CD14-positive monocyte (primary cell): ENCODE data around the gene ZCCHC14. TPM values are rescaled to one million over a fixed set of nuclear protein-coding genes. Genes with fewer than 3 reads are reported as not detected.

ENCODE experiments used
- DNase-seq, 3 donors: peaks; one replicate each; pipeline ENCODE4 v3.0.0-alpha.2; 2011 to 2022
- H2AFZ ChIP-seq: 2 replicates; pipeline ENCODE4 v1.6.0; 2012; ENCODE audit warnings: mild to moderate bottlenecking, low read depth, low read length, inconsistent platforms; ENCODE audit not compliant: insufficient read depth, poor library complexity, severe bottlenecking
- H3K27ac ChIP-seq, 2 donors: 1 replicate in 1 of 2; 2 replicates in 1 of 2; pipeline ENCODE4 v1.5.1; 2012 to 2013; ENCODE audit warnings: low read length in 2 of 2, control low read depth in 1 of 2, inconsistent platforms in 1 of 2, low read depth in 1 of 2, mild to moderate bottlenecking in 1 of 2
- H3K27me3 ChIP-seq, 2 donors: one replicate each; pipeline versions ENCODE4 v1.6.0 to v1.6.1; 2011 to 2013; ENCODE audit warnings: low read length in 2 of 2; ENCODE audit not compliant: control insufficient read depth in 2 of 2, insufficient read depth in 2 of 2
- H3K36me3 ChIP-seq, 2 donors: replicated peaks in 1 of 2; 1 replicate in 1 of 2; 2 replicates in 1 of 2; pipeline versions ENCODE4 v1.5.1 to v1.6.1; 2012 to 2013; ENCODE audit warnings: low read length in 2 of 2, control low read depth in 1 of 2, inconsistent platforms in 1 of 2, mild to moderate bottlenecking in 1 of 2; ENCODE audit not compliant: insufficient read depth in 2 of 2, control insufficient read depth in 1 of 2
- H3K4me1 ChIP-seq, 2 donors: 1 replicate in 1 of 2; 2 replicates in 1 of 2; pipeline versions ENCODE4 v1.5.1 to v1.6.1; 2012 to 2013; ENCODE audit warnings: low read length in 2 of 2, control low read depth in 1 of 2, inconsistent platforms in 1 of 2, mild to moderate bottlenecking in 1 of 2, moderate library complexity in 1 of 2; ENCODE audit not compliant: insufficient read depth in 2 of 2, control insufficient read depth in 1 of 2
- H3K4me2 ChIP-seq: replicated peaks from 2 replicates; pipeline ENCODE3; 2012; ENCODE audit warnings: low read length, moderate library complexity, mild to moderate bottlenecking; ENCODE audit not compliant: poor library complexity, severe bottlenecking; ENCODE audit errors: extremely low read depth
- H3K4me3 ChIP-seq, 3 experiments: fragments of 200-600 bp in 1 of 3; sonication (generic) in 1 of 3; replicated peaks in 1 of 3; 1 replicate in 2 of 3; 2 replicates in 1 of 3; pipeline ENCODE4 v1.5.1; 2011 to 2013; ENCODE audit warnings: low read length in 3 of 3, mild to moderate bottlenecking in 3 of 3, control low read depth in 2 of 3, low read depth in 2 of 3, inconsistent platforms in 1 of 3, moderate library complexity in 1 of 3
- H3K79me2 ChIP-seq: 2 replicates; pipeline ENCODE4 v1.6.0; 2012; ENCODE audit warnings: mild to moderate bottlenecking, control low read depth, inconsistent platforms, low read length, moderate library complexity; ENCODE audit not compliant: insufficient read depth
- H3K9ac ChIP-seq: 2 replicates; pipeline ENCODE4 v1.6.0; 2017; ENCODE audit warnings: low read length, mild to moderate bottlenecking; ENCODE audit not compliant: insufficient read depth, poor library complexity, severe bottlenecking
- H3K9me3 ChIP-seq, 2 donors: replicated peaks in 1 of 2; 1 replicate in 1 of 2; 2 replicates in 1 of 2; pipeline versions ENCODE4 v1.5.1 to v1.6.1; 2012 to 2013; ENCODE audit warnings: low read length in 2 of 2, control low read depth in 1 of 2; ENCODE audit not compliant: control insufficient read depth in 1 of 2, insufficient read depth in 1 of 2
- H4K20me1 ChIP-seq: 2 replicates; pipeline ENCODE4 v1.6.0; 2012; ENCODE audit warnings: mild to moderate bottlenecking, low read length, control low read depth, moderate library complexity; ENCODE audit not compliant: insufficient read depth
- H3K27ac Mint-ChIP-seq, 7 donors: one replicate each; pipeline ENCODE4 v1.8.0; 2020; ENCODE audit warnings: mild to moderate bottlenecking in 7 of 7, mixed read lengths in 7 of 7, moderate library complexity in 6 of 7, inconsistent platforms in 2 of 7
- H3K27me3 Mint-ChIP-seq, 3 donors: one replicate each; pipeline ENCODE4 v1.8.0; 2021 to 2022; ENCODE audit warnings: low read depth in 3 of 3, mild to moderate bottlenecking in 3 of 3, mixed read lengths in 3 of 3, moderate library complexity in 3 of 3, inconsistent platforms in 1 of 3
- H3K36me3 Mint-ChIP-seq, 2 donors: one replicate each; pipeline ENCODE4 v1.8.0; 2020; ENCODE audit warnings: mixed read lengths in 2 of 2, inconsistent platforms in 1 of 2, mild to moderate bottlenecking in 1 of 2
- H3K4me1 Mint-ChIP-seq: one replicate; pipeline ENCODE4 v1.8.0; 2020; ENCODE audit warnings: mild to moderate bottlenecking, mixed read lengths
- H3K4me3 Mint-ChIP-seq, 2 donors: one replicate each; pipeline ENCODE4 v1.8.0; 2020; ENCODE audit warnings: mild to moderate bottlenecking in 2 of 2, mixed read lengths in 2 of 2, moderate library complexity in 1 of 2
- H3K9me3 Mint-ChIP-seq, 7 donors: one replicate each; pipeline ENCODE4 v1.8.0; 2020 to 2022; ENCODE audit warnings: mixed read lengths in 7 of 7, mild to moderate bottlenecking in 6 of 7, moderate library complexity in 6 of 7, inconsistent platforms in 2 of 7
- CTCF ChIP-seq: fragments of 200-600 bp; IDR thresholded peaks from one replicate; pipeline ENCODE4 v1.8.0; 2022; ENCODE audit warnings: antibody characterized with exemption, mild to moderate bottlenecking
- WGBS: methylation state at CpG from one replicate; pipeline ENCODE4 v1.1.5; 2013; ENCODE audit warnings: missing lambda C conversion rate; ENCODE audit not compliant: insufficient coverage; 5-methylcytosine and 5-hydroxymethylcytosine counted together
- intact Hi-C, 2 donors: fragments of 100-400 bp; cut with micrococcal nuclease; formaldehyde crosslinking; loops; one replicate each; pipeline versions ENCODE4 v1.15.0 to v1.15.1; 2023
- polyA plus RNA-seq, 3 donors: library from polyadenylated mRNA; depleted of rRNA in 1 of 3; unstranded in 2 of 3; stranded (reverse) in 1 of 3; fragments of 300-500 nt in 2 of 3; fragments of >200 nt in 1 of 3; fragmentation: Illumina TruSeq in 2 of 3; gene quantifications; 1 replicate in 2 of 3; 2 replicates in 1 of 3; pipeline ENCODE4 v1.2.3, GENCODE V29; 2012 to 2021

ZCCHC14 gene
- polyA plus RNA-seq, 3 donors, result 0.11 to 4.0 (median 0.22) TPM

- peaks cover 57 to 64% of the 10 kb centered on the region in 2 donors for H3K36me3 Mint-ChIP-seq
- Histone ChIP-seq H2AFZ (no peak overlapping the region), H3K36me3 (peaks cover 4 to 17% of the 10 kb centered on the region in 2 donors), H3K9ac (no peak overlapping the region), H3K9me3 (no peaks in the 10 kb centered on the region), H3K27ac (no peak overlapping the region), H3K27me3 (peaks cover 0 to 25% of the 10 kb centered on the region in 2 donors), H3K4me2 (no peak overlapping the region), H3K79me2 (no peaks in the 10 kb centered on the region), H3K4me3 (no peak overlapping the region), H4K20me1 (peaks cover 25% of the 10 kb centered on the region), H3K4me1 (no peaks in the 10 kb centered on the region)
- no peaks in the 10 kb centered on the region for H3K4me1 Mint-ChIP-seq
- 99% methylated on average over 6 of the region's 7 CpGs for WGBS
- peak overlapping the region in 1 of 7 donors; percentile 16 for H3K27ac Mint-ChIP-seq
- no peak for TF ChIP-seq CTCF
- H3K27me3 Mint-ChIP-seq, result peaks cover 28 to 57% (median 51%) of the 10 kb centered on the region in 3 donors
- peak overlapping the region in 1 of 2 donors; percentile 52 for H3K4me3 Mint-ChIP-seq
- DNase-seq, result no peak
- H3K9me3 Mint-ChIP-seq, result peaks cover 0 to 12% (median 0%) of the 10 kb centered on the region in 7 donors
- intact Hi-C loops, result no loop called here
Observed at GRCh38 chr16:87359121-87359520, 133.7 kb downstream of the ZCCHC14 start.

- H4K20me1 ChIP-seq, result peaks cover 21% of the 10 kb centered on the region
- peaks cover 0 to 21% of the 10 kb centered on the region in 2 donors for H3K27me3 ChIP-seq
- no peak overlapping the region for H3K27ac ChIP-seq
- H3K36me3 ChIP-seq, result peaks cover 4 to 17% of the 10 kb centered on the region in 2 donors
- H3K36me3 Mint-ChIP-seq, result peaks cover 55 to 60% of the 10 kb centered on the region in 2 donors
- peaks cover 24 to 53% (median 47%) of the 10 kb centered on the region in 3 donors for H3K27me3 Mint-ChIP-seq
- intact Hi-C loops, result no loop called here
- peaks cover 0 to 12% (median 0%) of the 10 kb centered on the region in 7 donors for H3K9me3 Mint-ChIP-seq
- H3K9ac ChIP-seq, result no peak overlapping the region
- H3K4me3 Mint-ChIP-seq, result peak overlapping the region in 1 of 2 donors; percentile 46
- DNase-seq, result no peak
- H3K79me2 ChIP-seq, result no peaks in the 10 kb centered on the region
- no peaks in the 10 kb centered on the region for H3K4me1 Mint-ChIP-seq
- H2AFZ ChIP-seq, result no peak overlapping the region
- no peaks in the 10 kb centered on the region for H3K9me3 ChIP-seq
- H3K4me2 ChIP-seq, result no peak overlapping the region
- H3K27ac Mint-ChIP-seq, result no peak overlapping the region
- no peaks in the 10 kb centered on the region for H3K4me1 ChIP-seq
- H3K4me3 ChIP-seq, result no peak overlapping the region
- no peak for TF ChIP-seq CTCF
- WGBS, result 98% methylated on average over 6 of the region's 9 CpGs
Observed at GRCh38 chr16:87358696-87359095, 134.1 kb downstream of the ZCCHC14 start.
